ENCODE measurements around the gene ADCY9. TPM values are rescaled to one million over a fixed set of nuclear protein-coding genes. Genes with fewer than 3 reads are reported as not detected.

The ADCY9 gene
- total RNA-seq, 1 experiment from 2014 or later, result 9.8 TPM

DNA sequence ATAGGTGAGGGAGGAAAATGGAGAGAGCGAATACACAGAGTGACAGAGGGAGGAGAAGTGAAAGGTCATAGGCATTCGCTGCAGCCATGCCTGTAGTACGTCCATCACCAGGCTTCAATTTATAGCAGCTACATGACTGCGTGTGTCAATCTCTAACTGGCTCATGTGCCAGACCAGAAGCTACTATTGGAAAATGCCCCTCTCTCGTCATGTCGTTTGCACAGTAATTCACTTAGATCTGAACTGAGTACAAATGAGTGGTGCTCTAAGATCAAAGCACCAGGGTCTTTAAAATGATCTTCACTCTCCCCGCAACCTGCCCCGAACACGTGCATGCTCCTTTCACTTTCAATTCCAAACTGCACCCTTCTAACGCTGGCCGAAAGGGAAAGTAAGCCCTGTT lies 51.3 kb downstream of the ADCY9 start:
- ChIA-PET RAD21 (ENCODE audit: low non-redundant PET in 1 of 2, low total read pairs in 2 of 2, uncharacterized antibody in 2 of 2, unreplicated experiment in 2 of 2) (no interaction called here), CTCF (no interaction called here), POLR2A (no interaction called here)
- H3K9me3 ChIP-seq (ENCODE audit: control insufficient read depth in 1 of 2, insufficient read depth in 1 of 2, low read depth in 1 of 2, low read length in 2 of 2), result peaks cover 4 to 11% of the 10 kb centered on the region in 2 experiments; a peak in 2 of 4 replicates
- H3K36me3 ChIP-seq (ENCODE audit: control insufficient read depth in 1 of 2, insufficient read depth in 2 of 2, low read length in 2 of 2), result no peaks in the 10 kb centered on the region
- no peaks in the 10 kb centered on the region for H3K4me1 ChIP-seq (ENCODE audit: control insufficient read depth in 1 of 2, insufficient read depth in 2 of 2, low read length in 2 of 2)
- no peaks in the 10 kb centered on the region for H3K27me3 ChIP-seq (ENCODE audit: insufficient read depth, low read length)
- TF ChIP-seq, protein P1, sequence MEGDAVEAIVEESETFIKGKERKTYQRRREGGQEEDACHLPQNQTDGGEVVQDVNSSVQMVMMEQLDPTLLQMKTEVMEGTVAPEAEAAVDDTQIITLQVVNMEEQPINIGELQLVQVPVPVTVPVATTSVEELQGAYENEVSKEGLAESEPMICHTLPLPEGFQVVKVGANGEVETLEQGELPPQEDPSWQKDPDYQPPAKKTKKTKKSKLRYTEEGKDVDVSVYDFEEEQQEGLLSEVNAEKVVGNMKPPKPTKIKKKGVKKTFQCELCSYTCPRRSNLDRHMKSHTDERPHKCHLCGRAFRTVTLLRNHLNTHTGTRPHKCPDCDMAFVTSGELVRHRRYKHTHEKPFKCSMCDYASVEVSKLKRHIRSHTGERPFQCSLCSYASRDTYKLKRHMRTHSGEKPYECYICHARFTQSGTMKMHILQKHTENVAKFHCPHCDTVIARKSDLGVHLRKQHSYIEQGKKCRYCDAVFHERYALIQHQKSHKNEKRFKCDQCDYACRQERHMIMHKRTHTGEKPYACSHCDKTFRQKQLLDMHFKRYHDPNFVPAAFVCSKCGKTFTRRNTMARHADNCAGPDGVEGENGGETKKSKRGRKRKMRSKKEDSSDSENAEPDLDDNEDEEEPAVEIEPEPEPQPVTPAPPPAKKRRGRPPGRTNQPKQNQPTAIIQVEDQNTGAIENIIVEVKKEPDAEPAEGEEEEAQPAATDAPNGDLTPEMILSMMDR (IDR thresholded peaks at IDR 0.05 in 2 of 3, conservative IDR thresholded peaks at IDR 0.05 in 1 of 3; ENCODE audit: borderline replicate concordance in 1 of 3, insufficient read depth in 1 of 3, low read depth in 2 of 3, low read length in 2 of 3), result no peak
- no peak for TF ChIP-seq RAD21 (IDR thresholded peaks at IDR 0.05; ENCODE audit: low read depth)
- TF ChIP-seq ELF1 (IDR thresholded peaks at IDR 0.05; ENCODE audit: borderline replicate concordance, low read depth), result no peak
- TF ChIP-seq CEBPB (IDR thresholded peaks at IDR 0.05; ENCODE audit: low read depth), result no peak
- TF ChIP-seq JUND (IDR thresholded peaks at IDR 0.05), result no peak
- no peak for TF ChIP-seq SP1 (IDR thresholded peaks at IDR 0.05; ENCODE audit: low read depth)
- TF ChIP-seq EGR1 (IDR thresholded peaks at IDR 0.05; ENCODE audit: low read depth), result no peak
- no peak for TF ChIP-seq YY1 (IDR thresholded peaks at IDR 0.05; ENCODE audit: extremely low read depth, insufficient replicate concordance, low read depth, low read length)
- no peak for TF ChIP-seq SRF (IDR thresholded peaks at IDR 0.05; ENCODE audit: low read depth)
- H3K79me2 ChIP-seq (ENCODE audit: insufficient read depth, low read length), result no peaks in the 10 kb centered on the region
- no peaks in the 10 kb centered on the region for H3K9me2 ChIP-seq (ENCODE audit: insufficient read depth)
- no peak overlapping the region for H3K4me3 ChIP-seq (replicated peaks in 1 of 2; ENCODE audit: low read depth in 1 of 2, low read length in 2 of 2)
- H2AFZ ChIP-seq (ENCODE audit: low read depth, low read length, poor library complexity, severe bottlenecking), result no peak overlapping the region
- intact Hi-C loops (cut with micrococcal nuclease), result no loop called here
- BruUV-seq (replicated peaks), result no TSS peak
- DNase-seq (ENCODE audit: low read depth, low spot score) (no peak), ATAC-seq (no peak)
- H3K4me2 ChIP-seq (ENCODE audit: low read length), result no peak overlapping the region
- no peak overlapping the region for H3K9ac ChIP-seq (ENCODE audit: low read length)
- H3K27ac ChIP-seq (ENCODE audit: low read depth, low read length), result no peak overlapping the region
- H4K20me1 ChIP-seq (ENCODE audit: insufficient read depth), result no peaks in the 10 kb centered on the region

DNA sequence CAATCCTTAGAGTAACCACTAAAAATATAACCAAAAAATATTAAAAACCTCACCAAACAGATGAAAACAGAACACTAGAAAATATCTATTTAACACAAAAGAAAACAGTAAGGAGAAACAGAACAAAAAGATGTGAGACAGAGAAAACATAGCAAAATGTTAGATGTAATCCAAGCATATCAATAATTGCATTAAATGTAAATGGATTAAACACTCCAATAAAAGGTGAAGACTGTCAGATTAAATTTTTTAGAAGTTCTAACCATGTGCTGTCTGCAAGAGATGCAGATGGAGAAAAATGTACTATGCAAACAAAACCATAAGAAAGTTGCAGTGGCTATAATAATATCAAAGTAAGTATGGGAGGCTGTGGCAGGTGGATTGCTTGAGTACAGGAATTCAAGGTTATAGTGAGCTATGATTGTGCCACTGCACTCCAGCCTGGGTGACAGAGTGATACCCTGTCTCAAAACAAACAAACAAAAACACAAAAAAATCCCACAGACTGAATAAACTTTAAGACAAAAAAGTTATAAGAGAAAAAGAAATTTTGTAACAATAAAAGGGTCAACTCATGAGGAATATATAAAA lies 53.9 kb downstream of the ADCY9 start:
- RAD21 ChIA-PET (ENCODE audit: low non-redundant PET in 1 of 2, low total read pairs in 2 of 2, uncharacterized antibody in 2 of 2, unreplicated experiment in 2 of 2), result no interaction called here
- BruUV-seq (replicated peaks), result no TSS peak
- Histone ChIP-seq H3K9me3 (ENCODE audit: control insufficient read depth in 1 of 2, insufficient read depth in 1 of 2, low read depth in 1 of 2, low read length in 2 of 2) (peaks cover 4 to 11% of the 10 kb centered on the region in 2 experiments; a peak in 2 of 4 replicates), H3K4me3 (replicated peaks in 1 of 2; ENCODE audit: low read depth in 1 of 2, low read length in 2 of 2) (no peak overlapping the region), H3K4me1 (ENCODE audit: control insufficient read depth in 1 of 2, insufficient read depth in 2 of 2, low read length in 2 of 2) (no peaks in the 10 kb centered on the region), H3K27ac (ENCODE audit: low read depth, low read length) (no peak overlapping the region), H3K79me2 (ENCODE audit: insufficient read depth, low read length) (no peaks in the 10 kb centered on the region), H3K9me2 (ENCODE audit: insufficient read depth) (no peaks in the 10 kb centered on the region), H3K27me3 (ENCODE audit: insufficient read depth, low read length) (no peaks in the 10 kb centered on the region), H3K36me3 (ENCODE audit: control insufficient read depth in 1 of 2, insufficient read depth in 2 of 2, low read length in 2 of 2) (no peaks in the 10 kb centered on the region), H3K4me2 (ENCODE audit: low read length) (no peak overlapping the region), H4K20me1 (ENCODE audit: insufficient read depth) (no peaks in the 10 kb centered on the region), H3K9ac (ENCODE audit: low read length) (no peak overlapping the region), H2AFZ (ENCODE audit: low read depth, low read length, poor library complexity, severe bottlenecking) (no peak overlapping the region)
- POLR2A ChIA-PET, result no interaction called here
- CTCF ChIA-PET, result no interaction called here
- ATAC-seq, result no peak
- intact Hi-C loops (cut with micrococcal nuclease), result no loop called here
- DNase-seq (ENCODE audit: low read depth, low spot score), result no peak
- TF ChIP-seq EZH2phosphoT487 (IDR thresholded peaks at IDR 0.05; ENCODE audit: borderline replicate concordance) (no peak), ELF1 (IDR thresholded peaks at IDR 0.05; ENCODE audit: borderline replicate concordance, low read depth) (no peak), RAD21 (IDR thresholded peaks at IDR 0.05; ENCODE audit: low read depth) (no peak), ZNF274 (IDR thresholded peaks at IDR 0.05; ENCODE audit: low read depth, low read length) (no peak), POLR2AphosphoS5 (IDR thresholded peaks at IDR 0.05; ENCODE audit: low read depth, low read length) (no peak), CEBPB (IDR thresholded peaks at IDR 0.05; ENCODE audit: low read depth) (no peak), SIN3A (IDR thresholded peaks at IDR 0.05; ENCODE audit: low read depth) (no peak)
- TF ChIP-seq, protein P2, sequence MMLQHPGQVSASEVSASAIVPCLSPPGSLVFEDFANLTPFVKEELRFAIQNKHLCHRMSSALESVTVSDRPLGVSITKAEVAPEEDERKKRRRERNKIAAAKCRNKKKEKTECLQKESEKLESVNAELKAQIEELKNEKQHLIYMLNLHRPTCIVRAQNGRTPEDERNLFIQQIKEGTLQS (IDR thresholded peaks at IDR 0.05), result no peak
- TF ChIP-seq, protein P3, sequence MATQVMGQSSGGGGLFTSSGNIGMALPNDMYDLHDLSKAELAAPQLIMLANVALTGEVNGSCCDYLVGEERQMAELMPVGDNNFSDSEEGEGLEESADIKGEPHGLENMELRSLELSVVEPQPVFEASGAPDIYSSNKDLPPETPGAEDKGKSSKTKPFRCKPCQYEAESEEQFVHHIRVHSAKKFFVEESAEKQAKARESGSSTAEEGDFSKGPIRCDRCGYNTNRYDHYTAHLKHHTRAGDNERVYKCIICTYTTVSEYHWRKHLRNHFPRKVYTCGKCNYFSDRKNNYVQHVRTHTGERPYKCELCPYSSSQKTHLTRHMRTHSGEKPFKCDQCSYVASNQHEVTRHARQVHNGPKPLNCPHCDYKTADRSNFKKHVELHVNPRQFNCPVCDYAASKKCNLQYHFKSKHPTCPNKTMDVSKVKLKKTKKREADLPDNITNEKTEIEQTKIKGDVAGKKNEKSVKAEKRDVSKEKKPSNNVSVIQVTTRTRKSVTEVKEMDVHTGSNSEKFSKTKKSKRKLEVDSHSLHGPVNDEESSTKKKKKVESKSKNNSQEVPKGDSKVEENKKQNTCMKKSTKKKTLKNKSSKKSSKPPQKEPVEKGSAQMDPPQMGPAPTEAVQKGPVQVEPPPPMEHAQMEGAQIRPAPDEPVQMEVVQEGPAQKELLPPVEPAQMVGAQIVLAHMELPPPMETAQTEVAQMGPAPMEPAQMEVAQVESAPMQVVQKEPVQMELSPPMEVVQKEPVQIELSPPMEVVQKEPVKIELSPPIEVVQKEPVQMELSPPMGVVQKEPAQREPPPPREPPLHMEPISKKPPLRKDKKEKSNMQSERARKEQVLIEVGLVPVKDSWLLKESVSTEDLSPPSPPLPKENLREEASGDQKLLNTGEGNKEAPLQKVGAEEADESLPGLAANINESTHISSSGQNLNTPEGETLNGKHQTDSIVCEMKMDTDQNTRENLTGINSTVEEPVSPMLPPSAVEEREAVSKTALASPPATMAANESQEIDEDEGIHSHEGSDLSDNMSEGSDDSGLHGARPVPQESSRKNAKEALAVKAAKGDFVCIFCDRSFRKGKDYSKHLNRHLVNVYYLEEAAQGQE (IDR thresholded peaks at IDR 0.05; ENCODE audit: low read depth), result no peak

All from HCT116 (cell line).